Heart left ventricle (tissue), 13 donors: ENCODE data around the gene LKAAEAR1.

Source experiments
- POLR2A ChIP-seq, 2 donors: fragments of 450-650 bp; IDR thresholded peaks; one replicate each; pipeline ENCODE4 v1.6.1; 2017; ENCODE audit warnings: antibody characterized with exemption in 2 of 2, mild to moderate bottlenecking in 2 of 2, moderate library complexity in 2 of 2
- TF ChIP-seq, protein P1 (sequence below), 12 donors: fragments of 200-600 bp; sonication (generic) in 4 of 12; IDR thresholded peaks; one replicate each; pipeline versions ENCODE4 v1.5.0 to v1.8.0; 2018 to 2022; ENCODE audit warnings: antibody characterized with exemption in 12 of 12, mild to moderate bottlenecking in 5 of 12
- donor health status: ischemic (EF 13 %, LVEDD 7.1; RV severe dilation, severe dysfunction).
- donor health status: DM: no; HTN: yes; CAD: no.
- donor health status: DM: no; HTN: no; CAD: no.
- donor health status: ischemic (EF 25% LVEDD 6.9; RV normal size, moderate dysfunction).
- donor health status: ischemic (EF 25% LVEDD 5.7; RV mildly dilated, moderate dysfunction).
- donor health status: ischemic (EF 35%, LVEDD 5.7; RV mildly dilated, moderate dysfunction).
- donor health status: nonischemic (EF 11% LVEDD 7.7; RV severe dilation, severe dysfunction).
- donor health status: DM: yes; HTN: yes; CAD: no.
- donor health status: PGD.
- donor health status: ischemic (EF 29% LVEDD 5.4; RV normal size, mild dysfunction).
- donor health status: nonischemic (EF 23%, LVEDD 6.1; RV moderate dilation, normal function).

DNA sequence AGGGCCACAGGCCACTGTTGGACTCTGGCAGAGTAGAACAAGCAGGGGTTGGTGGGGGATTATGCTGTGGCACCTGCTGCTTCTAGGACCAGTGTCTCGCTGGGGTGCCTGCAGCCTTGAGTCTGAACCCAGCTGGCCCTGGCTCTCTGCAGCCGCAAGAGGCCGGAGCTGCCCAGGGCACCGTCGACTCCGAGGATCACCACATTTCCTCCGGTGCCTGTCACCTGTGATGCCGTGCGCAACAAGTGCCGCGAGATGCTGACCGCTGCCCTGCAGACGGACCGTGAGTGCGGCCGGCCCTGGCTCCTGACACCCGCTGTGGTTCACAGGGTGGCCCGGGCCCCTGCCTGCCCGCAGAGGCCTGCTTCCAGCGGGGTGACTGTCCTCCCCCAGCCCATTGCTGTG is 15.0 kb downstream of the LKAAEAR1 start:
- TF ChIP-seq, protein P1, sequence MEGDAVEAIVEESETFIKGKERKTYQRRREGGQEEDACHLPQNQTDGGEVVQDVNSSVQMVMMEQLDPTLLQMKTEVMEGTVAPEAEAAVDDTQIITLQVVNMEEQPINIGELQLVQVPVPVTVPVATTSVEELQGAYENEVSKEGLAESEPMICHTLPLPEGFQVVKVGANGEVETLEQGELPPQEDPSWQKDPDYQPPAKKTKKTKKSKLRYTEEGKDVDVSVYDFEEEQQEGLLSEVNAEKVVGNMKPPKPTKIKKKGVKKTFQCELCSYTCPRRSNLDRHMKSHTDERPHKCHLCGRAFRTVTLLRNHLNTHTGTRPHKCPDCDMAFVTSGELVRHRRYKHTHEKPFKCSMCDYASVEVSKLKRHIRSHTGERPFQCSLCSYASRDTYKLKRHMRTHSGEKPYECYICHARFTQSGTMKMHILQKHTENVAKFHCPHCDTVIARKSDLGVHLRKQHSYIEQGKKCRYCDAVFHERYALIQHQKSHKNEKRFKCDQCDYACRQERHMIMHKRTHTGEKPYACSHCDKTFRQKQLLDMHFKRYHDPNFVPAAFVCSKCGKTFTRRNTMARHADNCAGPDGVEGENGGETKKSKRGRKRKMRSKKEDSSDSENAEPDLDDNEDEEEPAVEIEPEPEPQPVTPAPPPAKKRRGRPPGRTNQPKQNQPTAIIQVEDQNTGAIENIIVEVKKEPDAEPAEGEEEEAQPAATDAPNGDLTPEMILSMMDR (IDR thresholded peaks at IDR 0.05): no peak
- TF ChIP-seq POLR2A (IDR thresholded peaks at IDR 0.05): no peak
